HepG2 (cell line): Measurements from ENCODE around the gene ZBTB46. TPM values are rescaled to one million over a fixed set of nuclear protein-coding genes. Genes with fewer than 3 reads are reported as not detected.

ENCODE experiments used
- ATAC-seq: fragments of 200-7000 bp; cut with Tn5 transposase; 3 replicates; pipeline ENCODE4 v1.9.1; 2020; ENCODE audit warnings: mild to moderate bottlenecking, moderate library complexity
- BruUV-seq: library from RNA; stranded (reverse); fragments of 400-500 nt; replicated peaks from 2 replicates; lab custom pipeline; 2021; lab: Mats Ljungman, UMichigan
- CTCF ChIA-PET: fragments of 300-600 bp; formaldehyde crosslinking; extraction: SDS; loops from one replicate; lab custom pipeline; 2021; ENCODE audit warnings: low total read pairs, inconsistent platforms, low intra/inter-chr PET ratio; lab: Yijun Ruan, JAX
- POLR2A ChIA-PET: fragments of 350-600 bp; sonication (Branson Sonifier 250); formaldehyde crosslinking; loops from one replicate; lab custom pipeline; 2020; ENCODE audit warnings: antibody characterized with exemption, inconsistent platforms; lab: Yijun Ruan, JAX
- DNase-seq: peaks from one replicate; pipeline ENCODE4 v3.0.0-alpha.2; 2015; ENCODE audit warnings: low spot score
- FAIRE-seq: peaks from 3 replicates; lab custom pipeline; 2011; peaks lifted over from hg19 to GRCh38; lab: Jason Lieb, UNC
- H2AFZ ChIP-seq: one replicate; pipeline ENCODE4 v1.6.1; 2011; ENCODE audit warnings: low read length, inconsistent platforms
- H3K27ac ChIP-seq: fragments of 300-600 bp; 3 replicates; pipeline ENCODE4 v1.8.0; 2011; ENCODE audit warnings: mixed run types, mild to moderate bottlenecking, mixed read lengths, low read length, inconsistent platforms; ENCODE audit not compliant: insufficient read depth; ENCODE audit errors: extremely low read length
- H3K27me3 ChIP-seq, 2 experiments: fragments of 200-600 bp in 1 of 2; 2 replicates in 1 of 2; 3 replicates in 1 of 2; pipeline versions ENCODE4 v1.6.0 to v1.8.0; 2011; ENCODE audit warnings: low read length in 2 of 2, mild to moderate bottlenecking in 2 of 2, moderate library complexity in 2 of 2, inconsistent platforms in 1 of 2; ENCODE audit not compliant: insufficient read depth in 2 of 2, control insufficient read depth in 1 of 2
- H3K36me3 ChIP-seq, 2 experiments: fragments of 200-600 bp in 1 of 2; replicated peaks in 1 of 2; 2 replicates in 1 of 2; 3 replicates in 1 of 2; pipeline versions ENCODE4 v1.5.1 to v1.8.0; 2011; ENCODE audit warnings: low read length in 2 of 2, inconsistent platforms in 1 of 2; ENCODE audit not compliant: insufficient read depth in 2 of 2, control insufficient read depth in 1 of 2
- H3K4me1 ChIP-seq: 2 replicates; pipeline ENCODE4 v1.5.1; 2012; ENCODE audit warnings: low read length, inconsistent platforms; ENCODE audit not compliant: insufficient read depth
- H3K4me2 ChIP-seq: 2 replicates; pipeline ENCODE4 v1.6.0; 2011; ENCODE audit warnings: low read depth, low read length, inconsistent platforms
- H3K4me3 ChIP-seq, 3 experiments: fragments of 200-600 bp in 1 of 3; sonication (generic), shearing (Covaris generic) in 1 of 3; replicated peaks in 1 of 3; 2 replicates each; pipeline ENCODE4 v1.5.1; 2011 to 2016; ENCODE audit warnings: low read length in 3 of 3, inconsistent platforms in 2 of 3, low read depth in 2 of 3, mild to moderate bottlenecking in 2 of 3, control low read depth in 1 of 3, mixed read lengths in 1 of 3; ENCODE audit not compliant: insufficient read depth in 1 of 3
- H3K79me2 ChIP-seq: one replicate; pipeline ENCODE4 v1.6.1; 2011; ENCODE audit warnings: low read length, inconsistent platforms; ENCODE audit not compliant: insufficient read depth
- H3K9ac ChIP-seq: 2 replicates; pipeline ENCODE4 v1.6.0; 2011; ENCODE audit warnings: mild to moderate bottlenecking, low read depth, low read length, inconsistent platforms; ENCODE audit not compliant: insufficient read depth
- H3K9me3 ChIP-seq: 2 replicates; pipeline ENCODE4 v1.5.1; 2012; ENCODE audit warnings: mild to moderate bottlenecking, low read length
- H4K20me1 ChIP-seq: 2 replicates; pipeline ENCODE4 v1.6.0; 2011; ENCODE audit warnings: inconsistent platforms, mild to moderate bottlenecking, low read length, moderate library complexity; ENCODE audit not compliant: insufficient read depth
- AGO2 ChIP-seq: fragments of 200-400 bp; formaldehyde crosslinking; optimal IDR thresholded peaks from 2 replicates; pipeline ENCODE3; 2017; ENCODE audit warnings: mild to moderate bottlenecking, low read depth, low read length, moderate library complexity
- CAMTA2 ChIP-seq: sonication (generic); formaldehyde crosslinking; IDR thresholded peaks from 2 replicates; pipeline ENCODE4 v1.4.0; 2020; ENCODE audit warnings: mild to moderate bottlenecking, missing genetic modification reagents, borderline replicate concordance
- ERF ChIP-seq: IDR thresholded peaks from 2 replicates; pipeline ENCODE4 v1.6.1; 2018; ENCODE audit warnings: missing biosample characterization, missing genetic modification reagents
- HIVEP1 ChIP-seq: sonication (generic); formaldehyde crosslinking; IDR thresholded peaks from 2 replicates; pipeline ENCODE4 v1.4.0; 2020; ENCODE audit warnings: mild to moderate bottlenecking, missing genetic modification reagents
- JUNB ChIP-seq: sonication (generic); formaldehyde crosslinking; IDR thresholded peaks from 2 replicates; pipeline ENCODE4 v1.8.0; 2022; ENCODE audit warnings: missing genetic modification reagents, mild to moderate bottlenecking, borderline replicate concordance
- MTA3 ChIP-seq: sonication (generic); formaldehyde crosslinking; IDR thresholded peaks from 2 replicates; pipeline ENCODE4 v1.4.0; 2020; ENCODE audit warnings: missing genetic modification reagents
- PITX1 ChIP-seq: sonication (generic); formaldehyde crosslinking; IDR thresholded peaks from 2 replicates; pipeline ENCODE4 v1.5.1; 2020; ENCODE audit warnings: mild to moderate bottlenecking, missing genetic modification reagents
- POLR2G ChIP-seq: fragments of 200-400 bp; formaldehyde crosslinking; IDR thresholded peaks from 2 replicates; pipeline ENCODE4 v1.6.1; 2018; ENCODE audit warnings: mild to moderate bottlenecking, low read depth, low read length, moderate library complexity
- RBFOX2 ChIP-seq: fragments of 200-400 bp; formaldehyde crosslinking; IDR thresholded peaks from 2 replicates; pipeline ENCODE4 v1.6.1; 2017; ENCODE audit warnings: low read depth, mild to moderate bottlenecking, low read length
- TAF15 ChIP-seq: fragments of 200-400 bp; formaldehyde crosslinking; IDR thresholded peaks from one replicate; pipeline ENCODE4 v1.6.1; 2018; ENCODE audit warnings: mild to moderate bottlenecking, low read depth, low read length; ENCODE audit not compliant: poor library complexity, severe bottlenecking
- ZNF441 ChIP-seq: sonication (generic); formaldehyde crosslinking; IDR thresholded peaks from 2 replicates; pipeline ENCODE4 v1.7.0; 2021; ENCODE audit warnings: missing genetic modification reagents, borderline replicate concordance
- ZNF546 ChIP-seq: sonication (generic); formaldehyde crosslinking; conservative IDR thresholded peaks from 2 replicates; pipeline ENCODE4 v1.8.1; 2023; ENCODE audit warnings: mild to moderate bottlenecking, missing genetic modification reagents
- ZNF550 ChIP-seq: sonication (generic); formaldehyde crosslinking; IDR thresholded peaks from 2 replicates; pipeline ENCODE4 v1.4.0; 2020; ENCODE audit warnings: mild to moderate bottlenecking, missing genetic modification reagents, borderline replicate concordance
- ZNF768 ChIP-seq: sonication (generic); formaldehyde crosslinking; IDR thresholded peaks from 2 replicates; pipeline ENCODE4 v1.4.0; 2020; ENCODE audit warnings: missing genetic modification reagents
- WGBS: methylation state at CpG from one replicate; pipeline ENCODE4 v1.1.6; 2017; ENCODE audit warnings: low lambda C conversion rate; 5-methylcytosine and 5-hydroxymethylcytosine counted together
- in situ Hi-C: cut with HindIII; loops from 2 replicates; pipeline ENCODE4 v1.10.0; 2017; ENCODE audit warnings: low pct_unique_long_range_greater_than_20kb; ENCODE audit not compliant: extremely low pct_ligation_motif_present
- intact Hi-C: fragments of 100-400 bp; cut with micrococcal nuclease; formaldehyde crosslinking; loops from one replicate; pipeline ENCODE4 v1.10.0; 2022; ENCODE audit not compliant: unreplicated experiment
- polyA plus RNA-seq, 8 experiments: library from polyadenylated mRNA; depleted of rRNA in 3 of 8; stranded (reverse) in 7 of 8; unstranded in 1 of 8; fragments of >200 nt; fragmentation: Illumina TruSeq in 4 of 8; extraction: Trizol in 4 of 8; gene quantifications; 2 replicates each; pipeline versions ENCODE4 v1.2.1 to v1.2.3, GENCODE V29; 2011 to 2016; ENCODE audit warnings: low read depth in 4 of 8, missing spikeins in 1 of 8, mixed read lengths in 1 of 8; ENCODE audit not compliant: insufficient read depth in 1 of 8
- total RNA-seq, 5 experiments: library from RNA; depleted of rRNA; stranded (reverse); fragments of >200 nt; fragmentation: Illumina TruSeq; extraction: Trizol; gene quantifications; 2 replicates each; pipeline ENCODE4 v1.2.3, GENCODE V29; 2016; ENCODE audit warnings: low read depth in 1 of 5
- TF ChIP-seq, protein P1 (sequence below): sonication (generic); formaldehyde crosslinking; IDR thresholded peaks from 2 replicates; pipeline ENCODE4 v1.4.0; 2020; ENCODE audit warnings: mild to moderate bottlenecking, missing genetic modification reagents, borderline replicate concordance
- TF ChIP-seq, protein P2 (sequence below): sonication (generic); formaldehyde crosslinking; IDR thresholded peaks from 2 replicates; pipeline ENCODE4 v1.5.0; 2020; ENCODE audit warnings: mild to moderate bottlenecking, missing genetic modification reagents

The ZBTB46 gene
- total and polyA plus RNA-seq, 2 of the 13 experiments (the other 11 are each of a cell fraction or from before 2014, with no cell fraction given): 1.6 to 13.5 TPM

DNA sequence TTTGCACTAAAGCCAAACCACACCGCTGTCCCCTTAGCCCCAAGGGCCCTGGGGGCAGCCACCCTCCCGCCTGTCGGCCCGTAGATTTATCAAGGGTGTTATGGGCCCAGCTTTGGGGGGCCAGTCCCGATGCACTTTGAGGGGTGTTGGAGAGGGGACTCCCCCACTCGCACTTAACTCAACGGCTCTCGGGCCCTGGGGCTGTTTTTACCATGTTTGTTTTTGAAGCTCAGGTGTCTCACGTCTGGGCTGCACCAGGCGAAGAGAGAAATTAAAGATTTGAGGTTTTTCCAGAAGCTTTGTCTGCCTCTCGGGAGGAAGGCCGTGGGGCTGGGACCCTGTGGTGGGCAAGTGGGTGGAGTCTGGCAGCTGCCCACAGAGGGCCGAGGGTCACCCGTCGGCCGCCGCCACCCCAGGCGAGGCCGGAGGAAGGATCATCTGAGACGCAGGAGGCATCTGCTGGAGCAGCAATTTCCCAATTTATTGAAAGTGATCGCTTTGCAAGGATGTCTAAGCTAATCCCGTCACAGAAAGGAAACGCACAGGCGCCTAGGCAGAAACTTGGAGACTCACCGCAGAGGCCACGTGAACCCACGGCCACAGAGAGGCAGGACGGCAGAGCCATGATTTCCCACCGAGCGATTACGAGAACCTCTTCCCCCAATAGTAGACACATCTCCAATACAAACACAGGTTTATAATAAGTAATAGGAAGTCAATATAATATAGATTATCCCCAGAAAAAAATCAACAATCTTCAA is 87.7 kb downstream of the ZBTB46 start:
- ChIA-PET CTCF (no interaction called here), POLR2A (interaction anchor here (1.0 to 2.7 kb wide), 6 partner anchors 9 to 213 kb away, joined by 3 to 9 read pairs (median 4); partner anchors contain the start of genes RTEL1, TPD52L2 and UCKL1)
- no peaks in the 10 kb centered on the region for H3K27me3 ChIP-seq
- peaks cover 71% of the 10 kb centered on the region for H3K4me1 ChIP-seq
- BruUV-seq: TSS peak; percentile 47
- H3K36me3 ChIP-seq: peaks cover 17 to 27% of the 10 kb centered on the region in 2 experiments
- H2AFZ ChIP-seq: no peak overlapping the region
- intact Hi-C loops (loop anchor here (10.0 kb wide), 1 partner anchor 121 kb away; the partner anchor contains the start of genes ABHD16B and TPD52L2), in situ Hi-C loops (loop anchor here (5.0 kb wide), 1 partner anchor 36 kb away; the partner anchor contains the start of genes ARFRP1 and ZGPAT)
- WGBS: 94% methylated on average over 31 of the region's 31 CpGs
- no peak overlapping the region for H3K27ac ChIP-seq
- no peak for FAIRE-seq
- DNase-seq: no peak
- H3K79me2 ChIP-seq: peaks cover 16% of the 10 kb centered on the region
- no peak overlapping the region for H3K4me3 ChIP-seq
- ATAC-seq: no peak
- H3K9me3 ChIP-seq: no peaks in the 10 kb centered on the region
- H3K9ac ChIP-seq: no peak overlapping the region
- no peak overlapping the region for H3K4me2 ChIP-seq
- H4K20me1 ChIP-seq: no peaks in the 10 kb centered on the region
- TF ChIP-seq ERF (no peak), ZNF768 (CRISPR knock-in tag) (peak; percentile 16; the same call in 1 of the 2 replicates), MTA3 (no peak), ZNF546 (CRISPR knock-in tag) (no peak), POLR2G (peak; percentile 38; the same call in 1 of the 2 replicates), ZNF441 (CRISPR knock-in tag) (no peak), RBFOX2 (peak; percentile 60), PITX1 (CRISPR knock-in tag) (0 out of 2 replicates have a peak, but pooled peaks have one; percentile 27), JUNB (CRISPR knock-in tag) (no peak), TAF15 (peak; percentile 72), AGO2 (peak; percentile 94), HIVEP1 (peak; percentile 56; the same call in 1 of the 2 replicates), ZNF550 (CRISPR knock-in tag) (no peak), CAMTA2 (CRISPR knock-in tag) (peak; percentile 41; the same call in 1 of the 2 replicates)
- TF ChIP-seq, protein P1, sequence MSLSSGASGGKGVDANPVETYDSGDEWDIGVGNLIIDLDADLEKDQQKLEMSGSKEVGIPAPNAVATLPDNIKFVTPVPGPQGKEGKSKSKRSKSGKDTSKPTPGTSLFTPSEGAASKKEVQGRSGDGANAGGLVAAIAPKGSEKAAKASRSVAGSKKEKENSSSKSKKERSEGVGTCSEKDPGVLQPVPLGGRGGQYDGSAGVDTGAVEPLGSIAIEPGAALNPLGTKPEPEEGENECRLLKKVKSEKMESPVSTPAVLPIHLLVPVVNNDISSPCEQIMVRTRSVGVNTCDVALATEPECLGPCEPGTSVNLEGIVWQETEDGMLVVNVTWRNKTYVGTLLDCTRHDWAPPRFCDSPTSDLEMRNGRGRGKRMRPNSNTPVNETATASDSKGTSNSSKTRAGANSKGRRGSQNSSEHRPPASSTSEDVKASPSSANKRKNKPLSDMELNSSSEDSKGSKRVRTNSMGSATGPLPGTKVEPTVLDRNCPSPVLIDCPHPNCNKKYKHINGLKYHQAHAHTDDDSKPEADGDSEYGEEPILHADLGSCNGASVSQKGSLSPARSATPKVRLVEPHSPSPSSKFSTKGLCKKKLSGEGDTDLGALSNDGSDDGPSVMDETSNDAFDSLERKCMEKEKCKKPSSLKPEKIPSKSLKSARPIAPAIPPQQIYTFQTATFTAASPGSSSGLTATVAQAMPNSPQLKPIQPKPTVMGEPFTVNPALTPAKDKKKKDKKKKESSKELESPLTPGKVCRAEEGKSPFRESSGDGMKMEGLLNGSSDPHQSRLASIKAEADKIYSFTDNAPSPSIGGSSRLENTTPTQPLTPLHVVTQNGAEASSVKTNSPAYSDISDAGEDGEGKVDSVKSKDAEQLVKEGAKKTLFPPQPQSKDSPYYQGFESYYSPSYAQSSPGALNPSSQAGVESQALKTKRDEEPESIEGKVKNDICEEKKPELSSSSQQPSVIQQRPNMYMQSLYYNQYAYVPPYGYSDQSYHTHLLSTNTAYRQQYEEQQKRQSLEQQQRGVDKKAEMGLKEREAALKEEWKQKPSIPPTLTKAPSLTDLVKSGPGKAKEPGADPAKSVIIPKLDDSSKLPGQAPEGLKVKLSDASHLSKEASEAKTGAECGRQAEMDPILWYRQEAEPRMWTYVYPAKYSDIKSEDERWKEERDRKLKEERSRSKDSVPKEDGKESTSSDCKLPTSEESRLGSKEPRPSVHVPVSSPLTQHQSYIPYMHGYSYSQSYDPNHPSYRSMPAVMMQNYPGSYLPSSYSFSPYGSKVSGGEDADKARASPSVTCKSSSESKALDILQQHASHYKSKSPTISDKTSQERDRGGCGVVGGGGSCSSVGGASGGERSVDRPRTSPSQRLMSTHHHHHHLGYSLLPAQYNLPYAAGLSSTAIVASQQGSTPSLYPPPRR: no peak
- TF ChIP-seq, protein P2, sequence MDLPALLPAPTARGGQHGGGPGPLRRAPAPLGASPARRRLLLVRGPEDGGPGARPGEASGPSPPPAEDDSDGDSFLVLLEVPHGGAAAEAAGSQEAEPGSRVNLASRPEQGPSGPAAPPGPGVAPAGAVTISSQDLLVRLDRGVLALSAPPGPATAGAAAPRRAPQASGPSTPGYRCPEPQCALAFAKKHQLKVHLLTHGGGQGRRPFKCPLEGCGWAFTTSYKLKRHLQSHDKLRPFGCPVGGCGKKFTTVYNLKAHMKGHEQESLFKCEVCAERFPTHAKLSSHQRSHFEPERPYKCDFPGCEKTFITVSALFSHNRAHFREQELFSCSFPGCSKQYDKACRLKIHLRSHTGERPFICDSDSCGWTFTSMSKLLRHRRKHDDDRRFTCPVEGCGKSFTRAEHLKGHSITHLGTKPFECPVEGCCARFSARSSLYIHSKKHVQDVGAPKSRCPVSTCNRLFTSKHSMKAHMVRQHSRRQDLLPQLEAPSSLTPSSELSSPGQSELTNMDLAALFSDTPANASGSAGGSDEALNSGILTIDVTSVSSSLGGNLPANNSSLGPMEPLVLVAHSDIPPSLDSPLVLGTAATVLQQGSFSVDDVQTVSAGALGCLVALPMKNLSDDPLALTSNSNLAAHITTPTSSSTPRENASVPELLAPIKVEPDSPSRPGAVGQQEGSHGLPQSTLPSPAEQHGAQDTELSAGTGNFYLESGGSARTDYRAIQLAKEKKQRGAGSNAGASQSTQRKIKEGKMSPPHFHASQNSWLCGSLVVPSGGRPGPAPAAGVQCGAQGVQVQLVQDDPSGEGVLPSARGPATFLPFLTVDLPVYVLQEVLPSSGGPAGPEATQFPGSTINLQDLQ (CRISPR knock-in tag): no peak
